Choroid plexus epithelial cell (primary cell): ENCODE results near the gene IRAK1BP1.
"Not testable (repeated sequence)": the region's sequence is repeated elsewhere in the genome, so short reads cannot be mapped to it uniquely, and the experiment has no call there.

Source experiments
- DNase-seq: peaks from one replicate; pipeline ENCODE4 v3.0.0-alpha.2; 2010; ENCODE audit warnings: low read depth
- H3K4me3 ChIP-seq: 2 replicates; pipeline ENCODE4 v1.5.1; 2011; ENCODE audit warnings: low read depth, mild to moderate bottlenecking, control low read depth, low read length, moderate library complexity
- CTCF ChIP-seq: conservative IDR thresholded peaks from 2 replicates; pipeline ENCODE4 v1.5.1; 2011; ENCODE audit warnings: low read depth, mild to moderate bottlenecking, control low read depth, inconsistent platforms, low read length, moderate library complexity

The IRAK1BP1 gene

GRCh38 chr6:78851156-78851555 lies 16.2 kb upstream of the IRAK1BP1 start:
- TF ChIP-seq CTCF: no peak
- DNase-seq: no peak
- H3K4me3 ChIP-seq: no peak overlapping the region

GRCh38 chr6:78854546-78854945 lies 12.8 kb upstream of the IRAK1BP1 start:
- no peak overlapping the region for H3K4me3 ChIP-seq
- TF ChIP-seq CTCF: no peak
- no peak for DNase-seq

GRCh38 chr6:78858339-78858938 lies 8.9 kb upstream of the IRAK1BP1 start:
- not testable (repeated sequence) for H3K4me3 ChIP-seq, DNase-seq

DNA sequence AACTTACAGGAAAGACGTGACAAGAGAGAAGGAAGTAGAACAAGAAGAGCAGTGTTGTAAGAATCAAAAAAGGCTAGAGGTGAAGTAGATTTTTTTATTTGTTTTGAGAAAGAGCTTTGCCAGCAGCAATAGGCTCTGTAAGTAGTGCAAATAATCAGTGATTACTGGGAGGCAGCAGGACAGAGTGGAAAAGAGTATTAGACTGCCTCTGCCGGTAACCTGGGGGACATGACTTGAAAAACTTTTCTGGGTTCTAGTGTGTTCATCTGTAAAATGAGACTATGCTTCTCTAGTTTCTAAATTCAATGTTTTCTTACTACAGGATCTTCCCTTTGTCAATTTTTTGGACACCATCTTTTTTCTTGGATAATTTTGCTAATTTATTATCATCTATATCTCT lies 5.8 kb upstream of the IRAK1BP1 start:
- peak; percentile 48 for TF ChIP-seq CTCF
- DNase-seq: peak; percentile 44

GRCh38 chr6:78863576-78863975 lies 3.8 kb upstream of the IRAK1BP1 start:
- no peak for TF ChIP-seq CTCF
- no peak for DNase-seq
- H3K4me3 ChIP-seq: no peak overlapping the region

More for the DNA sequence above, 5.8 kb upstream of the IRAK1BP1 start:
- H3K4me3 ChIP-seq: no peak overlapping the region

- H3K4me3 ChIP-seq: no peak overlapping the region
- no peak for TF ChIP-seq CTCF
- no peak for DNase-seq
These were observed 2.4 kb upstream of the IRAK1BP1 start for GRCh38 chr6:78864957-78865356.

GRCh38 chr6:78867020-78867369 lies 356 bp upstream of the IRAK1BP1 start:
- TF ChIP-seq CTCF: no peak
- peak overlapping the region; percentile 98 for H3K4me3 ChIP-seq
- no peak for DNase-seq

- peak overlapping the region; percentile 98 for H3K4me3 ChIP-seq
- no peak for DNase-seq
- TF ChIP-seq CTCF: no peak
These were observed 765 bp downstream of the IRAK1BP1 start for GRCh38 chr6:78868116-78868515.
